Activated CD8-positive, alpha-beta memory T cell treated with anti-CD3 and anti-CD28 coated beads, Interleukin-2, amount 50 U/mL, for 1 hour (primary cell): ENCODE results near the gene EPN2.
"Not testable (repeated sequence)": the region's sequence is repeated elsewhere in the genome, so short reads cannot be mapped to it uniquely, and the experiment has no call there.

Source experiments
- DNase-seq: peaks from one replicate; pipeline ENCODE4 v3.0.0-alpha.2; 2020; ENCODE audit errors: extremely low read depth

The EPN2 gene

DNA sequence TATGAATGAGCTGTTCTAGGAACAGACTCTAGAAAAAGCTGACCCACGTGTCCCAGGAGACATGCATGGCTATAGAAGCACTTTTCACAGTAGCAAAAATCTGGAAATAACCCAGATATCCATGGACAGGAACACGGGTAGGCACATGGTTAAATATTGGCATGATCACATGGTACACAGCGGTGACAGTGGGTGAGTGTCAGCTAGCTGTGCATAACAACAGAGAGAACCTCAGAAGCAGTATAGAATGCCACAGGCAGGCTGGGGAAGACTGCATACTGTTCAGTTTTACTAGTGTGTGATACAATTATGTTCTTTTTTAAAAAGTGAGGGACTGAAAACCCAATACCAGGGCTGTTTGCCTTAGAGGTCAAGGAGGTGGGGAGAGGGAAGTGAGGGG is 31.4 kb downstream of the EPN2 start:
- no peak for DNase-seq

DNA sequence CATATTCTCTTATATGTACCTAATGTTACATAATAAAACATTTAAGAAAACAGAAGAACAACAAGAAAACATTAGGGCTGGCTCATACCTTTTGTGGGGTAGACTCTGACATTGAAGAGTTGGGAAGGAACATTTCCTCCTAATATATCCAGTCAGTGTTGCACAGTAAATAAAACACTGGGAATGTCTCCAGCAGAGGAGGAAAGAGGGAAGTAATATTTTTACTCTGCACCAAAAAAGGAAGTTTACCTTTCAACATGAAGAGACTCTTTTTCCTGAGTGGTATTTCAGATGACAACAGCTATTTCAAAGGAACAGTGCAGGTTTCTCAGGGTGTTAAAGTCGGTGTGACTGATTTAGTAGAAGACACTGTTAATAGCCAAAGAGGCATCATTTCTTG is 31.9 kb downstream of the EPN2 start:
- no peak for DNase-seq

DNA sequence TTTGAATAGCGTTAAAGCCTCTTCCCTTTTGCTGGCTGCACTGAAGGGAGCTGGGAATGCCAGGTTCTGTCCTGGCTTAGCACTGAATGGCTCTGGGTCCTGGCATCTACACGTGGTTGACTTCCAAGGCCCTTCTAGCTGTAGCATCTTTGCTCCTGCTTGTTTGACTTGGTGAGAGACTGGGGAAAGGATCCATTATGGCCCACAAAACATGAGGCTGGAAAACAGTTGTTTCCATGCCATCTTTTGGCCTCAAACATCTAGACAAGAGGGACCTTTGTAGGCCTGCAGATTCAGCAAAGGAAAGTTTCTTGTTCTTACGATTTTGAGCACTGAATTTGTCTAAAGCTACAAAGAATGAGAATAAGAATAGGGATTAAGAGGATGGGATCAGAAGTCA is 32.5 kb downstream of the EPN2 start:
- DNase-seq, result no peak

DNA sequence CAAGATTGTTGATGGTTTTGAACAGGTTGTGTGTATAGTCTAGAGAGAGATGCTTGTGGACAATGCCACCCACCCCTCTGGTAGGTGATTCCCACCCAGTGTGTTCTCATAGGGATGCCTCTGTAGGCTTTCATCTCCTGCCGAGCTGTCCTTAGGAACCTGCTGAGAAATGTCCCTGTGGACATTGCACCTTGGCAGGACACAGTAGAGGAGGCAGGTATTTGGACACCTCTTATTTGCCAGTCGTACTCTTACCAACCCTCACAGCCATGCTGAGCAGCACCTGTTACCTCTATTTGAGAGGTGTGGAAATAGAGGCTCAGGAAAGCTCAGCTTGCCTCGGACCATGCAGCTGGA is 33.2 kb downstream of the EPN2 start:
- DNase-seq, result no peak

DNA sequence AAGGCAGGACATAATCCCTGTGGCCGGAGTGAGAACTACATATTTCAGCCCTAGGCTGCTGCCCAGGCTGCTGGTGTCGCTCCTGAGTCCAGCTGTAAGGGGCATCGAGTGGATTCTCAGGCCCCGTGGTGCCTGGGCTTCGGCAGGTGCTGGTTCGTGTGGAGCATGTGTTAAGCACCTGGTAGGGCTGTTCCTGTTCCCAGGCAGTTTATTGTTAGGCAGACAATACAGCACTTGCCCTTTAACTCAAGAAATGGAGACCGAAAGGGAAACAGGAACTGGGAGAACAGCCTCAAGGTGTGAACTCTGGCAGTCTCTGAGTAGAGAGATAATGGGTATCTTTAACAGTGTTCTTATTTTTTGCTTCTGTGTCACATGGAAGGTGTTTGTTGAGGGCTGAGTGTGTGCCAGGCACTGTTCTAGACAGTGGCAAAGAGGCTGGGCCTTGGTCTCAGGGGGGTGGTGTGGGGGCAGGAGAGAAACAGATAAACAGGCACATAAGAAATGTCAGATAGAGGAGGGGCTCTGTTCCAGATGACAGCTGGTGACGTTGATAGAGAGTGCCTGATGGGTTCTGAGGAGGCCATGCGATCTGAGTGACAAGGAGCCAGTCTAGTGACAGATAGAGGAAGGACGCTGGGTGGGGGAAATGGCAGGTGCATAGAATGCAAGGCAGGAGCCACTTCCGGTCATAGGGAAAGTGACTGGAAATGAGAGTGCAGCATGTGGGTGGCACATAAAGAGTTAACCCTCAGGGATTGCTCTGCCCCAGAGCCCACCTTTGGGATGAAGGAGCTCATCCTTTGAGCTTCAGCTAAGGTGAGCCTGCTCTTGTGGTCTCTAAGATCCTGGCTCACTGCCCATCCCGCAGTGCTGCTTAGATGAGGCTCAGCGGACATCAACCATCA is 33.8 kb downstream of the EPN2 start:
- no peak for DNase-seq

DNA sequence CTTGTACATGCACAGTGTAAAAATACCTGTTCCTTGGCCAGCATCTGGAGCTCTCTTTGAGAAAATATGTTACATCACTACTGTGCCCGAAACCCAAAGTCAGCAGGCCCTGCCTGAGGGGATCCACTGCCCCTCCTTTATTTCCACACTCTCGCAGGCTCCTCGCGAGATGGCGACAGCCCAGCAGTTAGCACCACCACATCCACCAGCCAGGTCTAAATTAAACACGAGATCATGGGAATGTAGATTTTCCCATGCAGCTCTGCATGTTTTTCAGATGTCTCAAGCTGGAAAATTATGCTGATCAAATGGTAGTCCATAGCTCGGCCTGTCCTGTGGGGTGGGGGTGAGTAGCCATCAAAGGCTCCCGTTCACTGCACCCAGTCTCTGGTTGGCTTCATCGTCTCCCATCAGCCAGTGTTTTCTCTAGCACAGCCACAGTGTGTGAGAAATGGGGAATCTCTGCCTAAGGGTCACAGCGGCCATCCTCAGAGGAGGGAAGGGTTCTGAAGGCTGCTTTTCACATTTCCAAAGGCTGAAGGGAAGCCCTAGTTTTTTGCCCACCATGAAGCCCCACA is 34.7 kb downstream of the EPN2 start:
- DNase-seq, result no peak

DNA sequence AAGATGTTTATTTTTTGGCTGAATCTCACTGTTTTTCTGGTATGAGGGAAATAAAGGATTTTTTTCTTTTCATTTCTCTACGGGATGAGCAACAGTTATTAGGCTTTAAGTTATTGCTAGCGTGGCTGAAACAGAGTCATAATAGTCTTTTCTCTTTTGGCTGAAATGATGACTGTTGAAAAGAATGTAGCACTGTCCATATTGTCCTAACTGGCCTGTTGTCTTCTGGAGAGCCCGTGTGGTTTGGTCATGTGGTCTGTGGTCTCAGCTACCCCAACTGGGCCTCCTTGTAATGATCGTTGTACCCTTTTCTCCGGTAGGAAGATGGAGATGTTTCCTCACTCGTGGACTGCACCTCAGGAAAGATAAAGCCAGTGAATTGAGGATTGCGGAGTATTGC is 36.6 kb downstream of the EPN2 start:
- DNase-seq, result no peak

DNA sequence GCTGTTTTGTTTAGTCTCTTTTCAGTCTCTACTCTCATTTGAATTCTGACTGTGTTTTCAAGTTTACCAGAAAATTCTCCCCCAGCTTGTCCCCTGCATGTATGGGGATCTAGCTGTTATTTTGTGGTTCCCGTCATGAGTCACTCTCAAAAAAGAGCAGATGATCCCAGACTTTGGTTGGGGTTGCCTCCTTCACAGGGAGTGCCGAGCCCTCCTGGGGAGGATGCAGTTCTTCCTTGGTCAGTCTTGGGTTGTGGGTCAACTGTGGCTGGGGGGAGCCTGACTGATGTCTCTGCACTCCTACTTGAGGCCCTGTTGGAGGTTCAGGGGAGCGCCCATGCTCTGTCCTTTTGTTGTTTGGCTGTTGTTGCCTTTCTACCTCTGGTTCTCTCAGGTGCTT is 37.7 kb downstream of the EPN2 start:
- no peak for DNase-seq

DNA sequence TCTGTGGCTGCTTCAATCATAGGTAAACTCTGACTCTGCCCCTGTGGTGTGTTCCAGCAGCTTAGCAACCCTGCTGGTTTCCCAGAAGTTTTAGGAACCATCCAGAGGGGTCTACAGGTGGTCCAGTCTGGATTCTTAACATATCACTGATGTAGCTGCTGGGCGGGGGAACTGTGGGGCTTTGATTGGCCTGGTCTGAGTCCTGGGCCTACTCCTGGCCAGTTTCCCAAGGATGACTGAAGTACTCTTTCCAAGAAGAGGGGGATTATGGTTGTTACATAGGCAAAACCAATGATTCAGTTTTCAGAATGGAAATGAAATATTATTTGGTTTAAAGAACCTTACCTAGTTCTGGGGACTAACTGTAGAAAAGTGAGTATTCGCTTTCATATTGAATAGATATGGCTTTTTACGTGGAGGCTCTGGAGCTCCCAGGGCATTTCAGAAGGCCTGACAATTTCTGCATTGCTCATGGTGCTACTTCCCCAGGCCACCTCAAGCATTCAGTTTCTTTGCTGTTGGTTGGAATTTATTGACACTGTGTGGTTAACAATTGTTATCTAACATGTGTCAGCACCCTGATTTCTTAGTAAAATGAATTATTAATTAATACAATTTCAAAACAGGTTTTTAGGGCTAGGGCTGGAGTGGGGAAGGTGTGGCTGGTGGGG is 38.4 kb downstream of the EPN2 start:
- no peak for DNase-seq

DNA sequence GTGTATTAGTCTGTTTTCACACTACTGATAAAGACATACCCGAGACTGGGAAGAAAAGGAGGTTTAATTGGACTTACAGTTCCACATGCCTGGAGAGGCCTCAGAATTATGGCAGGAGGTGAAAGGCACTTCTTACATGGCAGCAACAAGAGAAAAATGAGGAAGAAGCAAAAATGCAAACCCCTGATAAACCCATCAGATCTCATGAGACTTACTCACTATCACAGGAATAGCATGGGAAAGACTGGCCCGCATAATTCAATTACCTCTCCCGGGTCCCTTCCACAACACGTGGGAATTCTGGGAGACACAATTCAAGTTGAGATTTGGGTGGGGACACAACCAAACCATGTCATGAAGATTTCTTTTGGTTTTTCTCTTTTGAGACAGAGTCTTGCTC is 41.1 kb downstream of the EPN2 start:
- not testable (repeated sequence) for DNase-seq

DNA sequence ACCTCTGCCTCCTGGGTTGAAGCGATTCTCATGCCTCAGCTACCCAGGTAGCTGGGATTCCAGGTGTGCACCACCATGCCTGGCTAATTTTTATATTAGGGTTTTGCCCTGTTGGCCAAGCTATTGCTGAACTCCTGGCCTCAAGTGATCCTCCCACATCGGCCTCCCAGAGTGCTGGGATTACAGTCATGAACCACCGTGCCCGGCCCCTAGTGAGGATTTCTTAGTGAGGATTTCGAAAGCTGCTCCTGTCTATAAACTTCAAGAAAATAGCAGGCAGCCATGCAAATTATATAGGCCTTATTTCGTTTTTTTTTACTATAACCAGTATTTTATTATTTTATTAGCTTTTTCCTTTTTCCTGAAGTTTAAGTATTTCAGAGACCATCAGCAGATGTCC is 41.6 kb downstream of the EPN2 start:
- DNase-seq, result no peak

DNA sequence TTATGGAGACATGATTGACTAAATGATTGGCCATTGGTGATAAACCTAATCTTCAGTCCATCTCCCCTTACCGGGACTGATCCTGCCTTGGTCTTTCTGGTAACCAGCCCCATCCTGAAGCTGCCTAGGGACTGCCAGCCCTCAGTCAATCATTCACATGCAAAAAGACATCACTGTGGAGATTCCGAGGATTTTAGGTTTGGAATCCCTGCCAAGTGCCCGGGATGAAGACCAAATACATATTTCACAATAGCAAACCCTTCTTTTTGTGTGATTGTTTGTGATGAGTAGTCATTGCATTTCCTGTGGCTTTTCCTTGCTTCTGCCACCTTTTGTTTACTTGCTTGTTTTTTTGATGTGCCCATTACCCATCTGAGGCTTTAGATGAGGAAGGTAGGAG is 44.0 kb downstream of the EPN2 start:
- DNase-seq, result no peak

DNA sequence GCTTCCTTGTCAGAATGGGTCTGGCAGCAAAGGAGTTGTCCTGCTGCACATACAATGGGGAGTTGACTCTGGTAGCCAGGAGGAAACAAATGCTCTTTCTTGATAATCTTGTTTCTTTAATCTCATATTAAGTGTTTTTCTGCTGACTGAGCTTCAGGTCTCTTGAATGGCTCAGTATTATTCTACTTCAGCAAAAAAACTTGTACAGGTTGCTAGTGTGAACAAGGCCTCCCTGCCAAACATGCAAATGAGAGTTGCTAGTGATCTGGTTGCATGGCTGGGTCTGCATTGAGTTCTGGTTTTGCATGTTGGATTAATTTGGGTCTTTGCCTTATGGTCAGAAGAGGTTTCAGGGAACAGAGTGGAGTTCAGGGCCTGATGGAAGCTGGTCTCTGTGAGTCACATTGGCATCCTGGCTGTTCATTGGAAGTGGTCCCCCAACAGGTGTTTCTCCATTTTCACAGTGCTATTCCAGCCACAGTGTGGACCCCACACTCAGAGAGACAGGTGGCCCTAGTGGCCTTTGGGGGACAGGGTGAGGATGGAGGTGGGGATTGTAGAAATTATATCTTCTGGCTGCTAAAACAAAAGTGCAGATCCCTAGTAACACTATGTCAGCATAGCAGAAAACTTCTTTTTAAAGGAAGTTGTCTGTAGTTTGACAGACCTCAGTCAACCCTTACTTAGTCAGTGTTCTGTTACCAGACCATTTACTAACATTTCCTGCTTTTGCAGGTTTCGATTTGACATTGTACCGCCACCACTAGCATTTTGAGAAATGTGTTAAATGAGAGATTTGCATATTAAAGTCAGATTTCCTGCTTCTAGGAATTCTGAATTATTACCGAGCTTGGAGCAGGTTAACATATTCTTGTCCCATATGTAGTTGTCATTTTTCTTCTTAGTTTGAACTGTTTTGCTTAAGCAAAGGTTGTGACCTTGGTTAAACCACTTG is 47.1 kb downstream of the EPN2 start:
- no peak for DNase-seq

DNA sequence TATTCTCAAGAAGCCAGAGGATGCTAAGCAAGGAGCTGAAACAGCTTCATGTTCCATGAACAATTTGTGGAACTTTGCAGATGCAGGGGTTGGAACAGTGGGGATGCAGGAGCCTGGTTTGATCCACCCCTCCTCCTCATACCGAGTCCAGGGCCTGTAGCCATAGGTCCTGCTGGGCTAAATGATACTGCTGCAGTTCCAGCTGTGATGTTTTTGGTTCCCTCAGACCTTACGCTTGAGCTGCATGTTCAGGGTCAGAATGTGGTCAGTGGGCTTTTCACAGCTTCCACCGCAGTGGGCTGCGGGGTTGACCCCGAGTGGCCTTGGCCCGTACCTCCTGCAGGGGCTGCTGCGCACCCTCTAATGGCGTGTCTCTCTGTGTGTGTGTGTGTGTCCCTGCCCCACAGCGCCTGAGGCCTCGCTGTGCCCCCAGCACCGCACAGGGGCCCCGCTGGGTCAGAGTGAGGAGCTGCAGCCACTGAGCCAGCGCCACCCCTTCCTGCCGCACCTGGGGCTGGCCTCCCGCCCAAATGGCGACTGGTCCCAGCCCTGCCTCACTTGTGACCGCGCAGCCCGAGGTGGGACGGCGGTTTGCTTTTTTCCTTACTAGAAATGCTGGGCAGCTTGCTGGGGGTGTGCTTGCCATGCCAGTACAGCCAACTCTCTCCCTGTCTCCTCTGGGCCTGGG is 48.2 kb downstream of the EPN2 start:
- DNase-seq, result no peak

DNA sequence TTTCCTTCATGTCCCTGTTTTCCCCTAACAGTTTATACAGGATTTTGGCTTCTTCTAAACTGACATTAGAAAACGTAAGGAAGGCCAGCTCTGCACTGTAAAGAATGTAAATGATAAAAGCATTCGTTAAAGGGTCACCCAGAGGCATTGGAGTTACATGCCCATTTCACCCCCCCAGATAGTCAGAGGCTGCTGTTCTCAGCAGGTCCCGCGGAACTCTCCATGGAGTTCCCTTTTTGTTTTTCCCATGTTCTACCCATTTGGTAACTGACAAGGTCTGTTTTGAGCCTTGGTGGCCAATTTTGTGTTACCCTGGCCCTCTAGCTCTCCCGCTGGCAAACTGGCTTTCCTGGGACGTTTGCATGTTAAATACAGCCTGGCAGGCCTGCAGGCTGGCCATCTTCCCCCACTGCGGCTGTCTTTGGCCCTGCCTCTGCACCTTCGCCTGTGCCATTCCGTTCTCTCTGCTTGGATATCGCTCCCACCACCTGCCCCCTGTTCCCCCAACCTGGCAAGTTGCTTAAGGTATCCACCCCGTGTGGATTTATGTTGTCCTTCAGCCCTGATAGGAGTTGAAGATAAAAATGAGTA is 49.7 kb downstream of the EPN2 start:
- DNase-seq, result no peak

DNA sequence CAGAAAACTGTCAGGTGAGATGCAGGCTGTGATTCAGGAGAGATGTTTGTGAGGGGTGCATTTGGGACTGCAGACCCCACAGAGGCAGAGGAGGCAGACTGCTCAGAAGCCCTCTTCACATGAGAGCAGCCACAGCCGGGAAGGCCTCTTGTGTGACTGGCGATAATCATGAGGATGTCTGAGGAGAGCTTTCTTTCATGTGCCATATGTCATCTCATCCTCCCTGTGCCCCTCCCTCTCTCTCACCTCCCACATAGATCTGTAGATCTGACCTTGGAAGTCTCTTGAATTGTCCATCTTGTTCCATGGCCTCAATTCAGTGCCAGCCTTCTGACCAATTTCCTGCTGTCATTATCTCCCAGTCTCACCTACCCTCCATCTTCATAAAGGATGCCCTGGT is 50.5 kb downstream of the EPN2 start:
- no peak for DNase-seq

DNA sequence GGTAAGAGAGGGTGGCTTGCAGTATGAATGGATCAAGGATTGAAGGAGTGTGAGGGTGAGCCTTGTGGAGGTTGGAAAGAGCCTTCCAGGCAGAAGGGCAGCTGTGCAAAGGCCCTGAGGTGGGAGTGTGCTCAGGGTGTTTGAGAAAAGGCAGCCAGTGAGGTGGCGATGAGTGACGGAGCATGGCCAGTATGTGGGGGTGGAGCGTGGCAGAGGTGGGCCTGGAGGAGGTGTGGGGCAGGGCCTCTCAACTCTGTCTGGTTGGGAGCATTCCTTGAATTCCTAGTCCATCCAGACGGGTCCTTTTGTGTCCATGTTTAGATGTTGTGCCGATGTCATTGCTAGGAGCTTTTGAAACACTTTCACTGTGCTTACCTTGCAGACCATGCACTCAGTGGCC is 51.3 kb downstream of the EPN2 start:
- no peak for DNase-seq

DNA sequence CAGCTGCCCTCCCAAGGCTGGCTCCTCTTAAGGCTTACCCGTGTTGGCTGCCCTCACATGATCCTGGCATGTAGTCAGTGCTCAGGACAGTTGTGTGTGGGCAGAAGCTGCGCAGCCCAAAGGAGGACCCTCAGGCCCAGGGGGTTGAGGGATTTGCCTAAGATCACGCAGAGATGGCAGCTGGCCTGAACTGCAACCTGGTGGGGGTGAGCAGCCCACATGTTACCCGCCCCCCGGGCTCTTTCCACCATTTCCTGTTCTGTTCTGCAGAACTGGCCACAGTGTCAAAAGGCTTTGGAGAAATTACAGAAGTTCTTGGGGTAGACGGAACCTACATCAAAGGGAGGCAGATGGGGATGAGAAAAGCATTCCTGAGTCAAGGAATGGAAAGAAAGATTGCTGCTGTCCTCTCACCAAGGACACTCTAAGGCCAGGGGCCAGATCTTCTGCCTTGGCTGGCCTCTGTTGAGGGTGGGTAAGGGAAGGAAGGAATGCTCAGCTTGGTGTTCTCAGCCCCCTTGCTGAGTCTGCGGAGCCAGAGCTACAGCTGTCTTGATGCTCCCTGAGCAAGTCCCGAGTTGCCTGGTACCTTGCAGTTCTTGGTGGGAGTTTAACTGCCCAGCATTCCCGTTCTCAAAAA is 53.0 kb downstream of the EPN2 start:
- no peak for DNase-seq

DNA sequence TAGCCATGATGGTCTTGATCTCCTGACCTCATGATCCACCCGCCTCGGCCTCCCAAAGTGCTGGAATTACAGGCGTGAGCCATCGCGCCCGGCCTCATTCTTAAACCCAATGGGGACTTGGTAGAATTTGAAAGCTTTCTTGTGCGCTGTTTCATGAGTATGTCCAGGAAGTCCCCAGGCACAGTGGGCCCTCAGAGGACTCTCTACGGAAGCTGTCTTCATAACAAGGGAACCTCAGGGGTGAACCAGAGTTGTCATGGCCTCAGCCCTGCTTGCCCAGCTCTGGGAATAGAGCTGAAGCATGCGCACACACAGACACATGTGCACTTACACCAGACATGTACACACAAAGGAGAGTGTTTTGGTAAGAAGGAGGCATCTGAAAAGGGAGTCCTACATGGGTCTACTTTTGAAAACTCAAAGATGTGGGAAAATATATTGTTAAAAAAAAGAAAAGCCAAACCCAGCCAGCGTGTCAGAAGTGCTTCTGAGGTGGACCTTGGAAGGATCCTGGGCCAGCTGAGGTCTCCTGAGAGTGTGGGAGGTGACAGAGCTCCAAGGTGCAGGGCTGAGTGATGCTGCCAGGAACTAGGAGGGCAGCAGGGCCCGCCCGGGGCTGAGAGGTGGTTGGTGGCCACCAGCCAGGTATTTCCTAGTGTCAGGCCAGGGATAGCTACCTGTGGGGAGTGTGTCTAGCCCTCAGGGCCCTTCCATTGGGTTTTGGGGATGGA is 54.6 kb downstream of the EPN2 start:
- DNase-seq, result no peak

DNA sequence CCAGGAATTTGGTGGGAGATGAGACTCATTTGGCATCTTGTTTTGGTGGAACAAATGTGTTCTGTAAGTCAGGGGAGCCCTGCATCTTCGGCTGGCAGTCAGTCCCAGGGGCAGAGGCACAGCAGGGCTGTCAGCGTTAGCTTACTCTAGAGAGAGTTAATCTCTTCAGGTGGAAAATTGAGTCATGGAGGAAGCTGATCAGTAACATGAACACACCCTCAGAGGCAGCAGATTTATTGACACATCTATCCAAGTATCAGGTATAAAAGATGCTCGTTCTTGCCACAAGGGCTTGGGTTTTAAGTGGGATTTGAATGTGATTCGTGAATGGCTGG is 55.2 kb downstream of the EPN2 start:
- no peak for DNase-seq
